ENCODE data around the gene CHST4. TPM values are rescaled to one million over a fixed set of nuclear protein-coding genes. Genes with fewer than 3 reads are reported as not detected.

CHST4 gene
- total RNA-seq, 1 donor from 2014 or later: 0.09 TPM

GRCh38 chr16:71489122-71489521, 37.1 kb upstream of the CHST4 start, which contains the start of gene ZNF19:
Gene ZNF19, minus strand, starts transcription at chr16:71489324. Its CDS starts 7,210 bp downstream, at chr16:71482114.
- Mint-ChIP-seq H3K4me3 (ENCODE audit: unreplicated experiment) (no peak within 1 kb of the TSS), H3K4me1 (ENCODE audit: low read depth, unreplicated experiment) (no peaks in the 10 kb centered on the region), H3K36me3 (ENCODE audit: low read depth, unreplicated experiment) (no peaks in the 10 kb centered on the region), H3K9me3 (ENCODE audit: unreplicated experiment) (no peaks in the 10 kb centered on the region), H3K27ac (ENCODE audit: unreplicated experiment) (no peak within 1 kb of the TSS), H3K27me3 (ENCODE audit: low read depth, unreplicated experiment) (peaks cover 2% of the 10 kb centered on the region)
- Histone ChIP-seq H3K4me3 (ENCODE audit: insufficient read depth, low read depth, low read length) (no peak within 1 kb of the TSS), H3K4me1 (ENCODE audit: insufficient read depth, low read length) (no peaks in the 10 kb centered on the region), H2AFZ (ENCODE audit: low read depth, low read length) (no peak within 1 kb of the TSS), H3K27ac (ENCODE audit: low read depth, low read length) (no peak within 1 kb of the TSS), H3K79me2 (ENCODE audit: insufficient read depth, low read length) (no peaks in the 10 kb centered on the region), H3K36me3 (ENCODE audit: insufficient read depth, low read length) (no peaks in the 10 kb centered on the region), H4K20me1 (ENCODE audit: insufficient read depth, low read length) (no peaks in the 10 kb centered on the region), H3K9ac (ENCODE audit: low read length) (no peak within 1 kb of the TSS), H3K4me2 (ENCODE audit: low read length) (no peak within 1 kb of the TSS), H3K27me3 (ENCODE audit: insufficient read depth, low read length) (peaks cover 4% of the 10 kb centered on the region), H3K9me3 (ENCODE audit: insufficient read depth, low read depth, low read length) (no peaks in the 10 kb centered on the region)
- no peak for DNase-seq (ENCODE audit: low read depth)
- TF ChIP-seq EZH2 (IDR thresholded peaks at IDR 0.05; ENCODE audit: insufficient read depth, low read length) (no peak), CTCF (IDR thresholded peaks at IDR 0.05; ENCODE audit: insufficient read depth, low read depth, low read length) (no peak)
- FAIRE-seq: no peak

DNA sequence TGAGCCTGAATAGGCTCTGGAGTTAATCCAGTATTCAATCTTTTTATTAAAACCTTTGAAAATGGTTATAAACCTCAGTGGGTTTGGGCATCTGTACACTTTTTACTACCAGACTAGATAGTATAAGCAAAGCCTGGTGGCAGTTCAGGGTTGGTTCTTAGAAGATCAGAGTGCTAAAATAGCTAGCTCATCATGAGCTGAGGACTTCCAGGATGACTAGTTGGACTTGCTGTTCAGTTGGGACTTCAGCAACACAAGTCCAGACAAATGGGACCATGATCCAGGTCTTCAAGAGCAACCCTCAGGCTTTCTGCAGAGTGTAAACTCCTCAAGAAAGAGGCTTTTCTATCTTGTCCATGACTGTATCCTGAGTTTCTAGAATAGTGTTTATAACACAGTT, 35.9 kb upstream of the CHST4 start:
- DNase-seq (ENCODE audit: low read depth) (no peak), FAIRE-seq (no peak)
- Histone ChIP-seq H4K20me1 (ENCODE audit: insufficient read depth, low read length) (no peaks in the 10 kb centered on the region), H3K9ac (ENCODE audit: low read length) (no peak overlapping the region), H3K4me1 (ENCODE audit: insufficient read depth, low read length) (no peaks in the 10 kb centered on the region), H2AFZ (ENCODE audit: low read depth, low read length) (no peak overlapping the region), H3K4me3 (ENCODE audit: insufficient read depth, low read depth, low read length) (no peak overlapping the region), H3K36me3 (ENCODE audit: insufficient read depth, low read length) (no peaks in the 10 kb centered on the region), H3K27ac (ENCODE audit: low read depth, low read length) (no peak overlapping the region), H3K27me3 (ENCODE audit: insufficient read depth, low read length) (peaks cover 4% of the 10 kb centered on the region), H3K4me2 (ENCODE audit: low read length) (no peak overlapping the region), H3K79me2 (ENCODE audit: insufficient read depth, low read length) (no peaks in the 10 kb centered on the region), H3K9me3 (ENCODE audit: insufficient read depth, low read depth, low read length) (no peaks in the 10 kb centered on the region)
- Mint-ChIP-seq H3K27ac (ENCODE audit: unreplicated experiment) (no peak overlapping the region), H3K4me1 (ENCODE audit: low read depth, unreplicated experiment) (no peaks in the 10 kb centered on the region), H3K36me3 (ENCODE audit: low read depth, unreplicated experiment) (no peaks in the 10 kb centered on the region), H3K9me3 (ENCODE audit: unreplicated experiment) (no peaks in the 10 kb centered on the region), H3K27me3 (ENCODE audit: low read depth, unreplicated experiment) (peaks cover 2% of the 10 kb centered on the region), H3K4me3 (ENCODE audit: unreplicated experiment) (no peak overlapping the region)
- no peak for TF ChIP-seq CTCF (IDR thresholded peaks at IDR 0.05; ENCODE audit: insufficient read depth, low read depth, low read length)
- no peak for TF ChIP-seq EZH2 (IDR thresholded peaks at IDR 0.05; ENCODE audit: insufficient read depth, low read length)

- Histone ChIP-seq H2AFZ (ENCODE audit: low read depth, low read length) (no peak overlapping the region), H3K9ac (ENCODE audit: low read length) (no peak overlapping the region), H3K4me3 (ENCODE audit: insufficient read depth, low read depth, low read length) (no peak overlapping the region), H3K79me2 (ENCODE audit: insufficient read depth, low read length) (no peaks in the 10 kb centered on the region), H4K20me1 (ENCODE audit: insufficient read depth, low read length) (no peaks in the 10 kb centered on the region), H3K4me1 (ENCODE audit: insufficient read depth, low read length) (no peaks in the 10 kb centered on the region), H3K27me3 (ENCODE audit: insufficient read depth, low read length) (peaks cover 4% of the 10 kb centered on the region), H3K27ac (ENCODE audit: low read depth, low read length) (no peak overlapping the region), H3K9me3 (ENCODE audit: insufficient read depth, low read depth, low read length) (no peaks in the 10 kb centered on the region), H3K4me2 (ENCODE audit: low read length) (no peak overlapping the region), H3K36me3 (ENCODE audit: insufficient read depth, low read length) (no peaks in the 10 kb centered on the region)
- TF ChIP-seq EZH2 (IDR thresholded peaks at IDR 0.05; ENCODE audit: insufficient read depth, low read length) (no peak), CTCF (IDR thresholded peaks at IDR 0.05; ENCODE audit: insufficient read depth, low read depth, low read length) (no peak)
- Mint-ChIP-seq H3K4me1 (ENCODE audit: low read depth, unreplicated experiment) (no peaks in the 10 kb centered on the region), H3K36me3 (ENCODE audit: low read depth, unreplicated experiment) (no peaks in the 10 kb centered on the region), H3K9me3 (ENCODE audit: unreplicated experiment) (peaks cover 1% of the 10 kb centered on the region), H3K27ac (ENCODE audit: unreplicated experiment) (no peak overlapping the region), H3K4me3 (ENCODE audit: unreplicated experiment) (no peak overlapping the region), H3K27me3 (ENCODE audit: low read depth, unreplicated experiment) (peaks cover 2% of the 10 kb centered on the region)
- DNase-seq (ENCODE audit: low read depth) (no peak), FAIRE-seq (no peak)
Observed at GRCh38 chr16:71491054-71491453, 35.2 kb upstream of the CHST4 start.
